NCI-H2029 treated with DMSO at 0.1 percent for 48 hours (cell line): ENCODE data around the gene EXD2.
A peak's percentile ranks its signal among the peaks of the same experiment; 100 is the strongest.
"Not testable (repeated sequence)": the region's sequence is repeated elsewhere in the genome, so short reads cannot be mapped to it uniquely, and the experiment has no call there.

Experiments used
- DNase-seq: peaks from one replicate; lab custom pipeline; 2025; lab: John Stamatoyannopoulos, UW

The EXD2 gene

DNA sequence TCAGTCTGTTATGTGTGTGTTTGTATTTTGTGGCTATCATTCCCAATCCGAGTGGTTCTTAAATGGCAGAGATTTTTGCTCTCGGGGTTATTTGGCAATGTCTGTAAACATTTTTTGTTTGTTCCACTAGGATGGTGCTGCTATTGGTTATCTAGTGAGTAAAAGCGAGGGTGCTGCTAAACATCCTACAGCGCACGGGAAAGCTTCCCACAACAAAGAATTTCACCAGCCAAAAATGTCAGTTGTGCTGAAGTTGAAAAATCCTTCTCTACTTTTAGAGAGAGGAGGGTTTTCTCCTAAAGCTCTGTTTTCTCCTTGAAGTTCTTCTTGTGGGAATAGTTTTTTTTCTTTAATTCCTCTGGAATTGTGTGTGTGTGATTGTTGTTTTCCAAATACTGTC lies 2.4 kb downstream of the EXD2 start:
- DNase-seq, result no peak

- no peak for DNase-seq
These were observed 8.5 kb downstream of the EXD2 start for GRCh38 chr14:69199786-69200185.

- no peak for DNase-seq
These were observed 13.5 kb downstream of the EXD2 start for GRCh38 chr14:69204753-69205152.

DNA sequence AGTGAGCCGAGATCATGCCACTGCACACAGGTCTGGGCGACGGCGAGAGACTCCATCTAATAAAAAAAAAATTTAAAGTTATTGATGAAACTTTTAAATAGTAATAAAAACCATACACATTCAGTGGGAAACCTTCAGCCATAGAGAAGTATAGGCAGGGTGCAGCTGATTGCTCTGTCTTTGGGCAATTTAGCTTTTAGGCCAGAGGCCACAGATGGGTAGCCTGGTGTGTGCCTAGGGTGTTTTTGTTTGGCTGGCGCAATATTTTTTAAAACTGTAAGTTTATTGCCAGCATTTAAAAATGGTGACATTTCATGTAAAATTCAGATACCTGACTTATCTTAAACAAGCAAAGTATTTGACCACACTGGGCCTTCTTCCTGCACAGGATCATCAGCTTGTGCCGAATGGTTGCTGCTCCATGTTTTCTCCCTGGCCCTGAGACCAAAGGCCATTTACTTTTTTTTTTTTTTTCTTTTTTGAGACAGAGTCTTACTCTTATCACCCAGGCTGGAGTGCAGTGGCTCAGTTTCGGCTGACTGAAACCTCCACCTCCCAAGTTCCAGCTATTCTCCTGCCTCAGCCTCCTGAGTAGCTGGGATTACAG lies 16.2 kb downstream of the EXD2 start:
- DNase-seq, result no peak

GRCh38 chr14:69208666-69209065 lies 17.4 kb downstream of the EXD2 start:
- DNase-seq, result no peak

- DNase-seq, result no peak
These were observed 23.1 kb downstream of the EXD2 start for GRCh38 chr14:69214393-69214792.

DNA sequence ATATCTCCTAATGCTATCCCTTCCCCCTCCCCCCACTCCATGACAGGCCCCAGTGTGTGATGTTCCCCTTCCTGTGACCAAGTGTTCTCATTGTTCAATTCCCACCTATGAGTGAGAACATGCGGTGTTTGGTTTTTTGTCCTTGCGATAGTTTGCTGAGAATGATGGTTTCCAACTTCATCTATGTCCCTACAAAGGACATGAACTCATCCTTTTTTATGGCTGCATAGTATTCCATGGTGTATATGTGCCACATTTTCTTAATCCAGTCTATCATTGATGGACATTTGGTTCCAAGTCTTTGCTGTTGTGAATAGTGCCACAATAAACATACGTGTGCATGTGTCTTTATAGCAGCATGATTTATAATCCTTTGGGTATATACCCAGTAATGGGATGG lies 26.4 kb downstream of the EXD2 start:
- DNase-seq, result not testable (repeated sequence)

DNA sequence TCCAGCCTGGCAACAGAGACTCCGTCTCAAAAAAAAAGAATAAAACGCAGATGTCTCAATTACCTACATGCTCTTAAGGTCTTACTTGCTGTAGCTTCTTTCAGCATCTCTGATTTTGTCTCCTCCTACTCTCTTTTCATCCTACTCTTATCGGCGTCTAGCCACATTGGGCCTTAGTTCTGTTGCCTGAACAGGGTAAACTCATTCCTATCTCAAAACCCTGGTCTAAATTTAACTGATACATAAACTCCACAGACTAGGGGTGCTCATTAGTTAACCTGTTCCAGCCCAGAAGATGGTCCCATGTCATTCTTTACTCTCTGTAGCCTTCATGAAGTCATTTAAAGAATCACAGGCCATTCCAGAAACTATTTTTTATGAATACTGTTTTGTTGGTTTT lies 33.6 kb downstream of the EXD2 start:
- DNase-seq, result no peak

DNA sequence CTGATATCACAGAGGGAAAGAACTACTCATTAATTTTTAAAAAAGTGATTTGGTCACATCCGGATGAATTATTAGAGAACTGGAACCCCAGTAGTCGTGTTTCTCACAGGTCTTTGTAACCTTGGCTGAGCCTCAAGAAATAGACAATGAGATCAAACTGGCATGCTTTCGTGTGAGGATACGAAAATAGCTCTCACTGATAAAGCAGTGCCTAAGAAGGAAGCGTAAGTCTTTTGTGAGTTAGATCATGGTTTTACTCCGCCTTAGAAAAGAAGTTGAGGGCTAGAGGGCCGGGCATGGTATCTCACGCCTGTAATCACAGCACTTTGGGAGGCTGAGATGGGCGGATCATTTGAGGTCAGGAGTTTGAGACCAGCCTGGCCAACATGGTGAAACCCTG lies 34.9 kb downstream of the EXD2 start:
- no peak for DNase-seq

GRCh38 chr14:69226736-69227135 lies 35.4 kb downstream of the EXD2 start:
- no peak for DNase-seq

DNA sequence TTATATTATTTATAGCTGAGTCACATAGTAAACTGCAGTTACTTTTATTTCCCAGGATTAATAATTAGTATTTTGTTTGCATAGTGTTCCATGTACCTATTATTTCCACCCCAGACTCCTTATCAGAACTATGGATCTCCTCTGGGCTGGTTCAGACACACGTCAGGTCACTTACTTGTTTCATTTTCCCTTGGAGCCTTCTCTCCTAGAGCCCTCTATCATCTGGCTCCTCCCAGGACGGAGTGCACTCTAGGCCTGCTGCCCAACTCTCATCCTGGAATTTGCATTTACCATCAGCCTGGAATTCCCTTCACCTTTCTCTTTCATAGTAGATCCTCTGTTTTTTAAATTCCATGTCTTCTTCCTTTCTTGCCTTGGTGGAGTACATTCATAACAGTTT lies 40.2 kb downstream of the EXD2 start:
- no peak for DNase-seq

- no peak for DNase-seq
These were observed 41.1 kb downstream of the EXD2 start for GRCh38 chr14:69232388-69232787.

DNA sequence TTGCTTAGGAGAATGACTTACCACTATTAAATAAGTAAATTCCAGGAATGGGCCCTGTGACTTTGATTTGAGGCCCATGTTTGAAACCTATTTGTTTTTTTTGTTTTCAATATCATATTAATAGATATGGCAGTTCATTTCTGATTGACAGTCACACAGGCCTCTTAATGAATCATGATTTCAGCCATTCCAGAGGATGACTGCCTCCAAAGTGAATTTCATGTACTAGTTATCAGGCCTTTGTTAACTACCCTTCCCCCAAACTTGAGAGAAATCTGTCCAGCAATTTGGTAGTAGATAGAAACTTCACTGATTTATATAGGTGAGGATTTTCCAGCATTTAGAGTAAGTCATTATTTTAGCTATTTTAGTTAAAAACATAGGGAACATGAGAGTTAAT lies 42.8 kb downstream of the EXD2 start:
- DNase-seq, result no peak

DNA sequence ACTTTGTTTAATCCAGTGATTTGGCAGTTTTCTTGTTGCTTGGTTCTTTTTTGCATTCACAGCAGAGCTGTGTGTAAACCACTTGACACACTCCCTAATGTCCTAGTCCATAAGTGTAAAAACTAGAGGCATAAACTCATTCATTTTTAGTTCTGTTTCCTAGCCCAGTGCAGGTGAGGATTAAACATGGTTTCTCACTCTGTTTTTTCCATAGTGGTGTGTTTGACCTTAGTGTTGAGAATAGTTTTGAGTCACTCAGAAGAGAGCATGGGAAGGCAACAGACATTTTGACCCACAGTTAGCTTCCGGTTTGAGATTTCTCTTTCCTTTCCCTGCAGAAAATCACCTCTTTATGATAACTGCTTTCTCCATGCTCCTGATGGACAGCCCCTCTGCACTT lies 44.4 kb downstream of the EXD2 start:
- DNase-seq, result no peak

- DNase-seq, result no peak
These were observed 45.8 kb downstream of the EXD2 start for GRCh38 chr14:69237142-69237541.

- DNase-seq, result no peak
These were observed 46.3 kb downstream of the EXD2 start for GRCh38 chr14:69237584-69237983.

DNA sequence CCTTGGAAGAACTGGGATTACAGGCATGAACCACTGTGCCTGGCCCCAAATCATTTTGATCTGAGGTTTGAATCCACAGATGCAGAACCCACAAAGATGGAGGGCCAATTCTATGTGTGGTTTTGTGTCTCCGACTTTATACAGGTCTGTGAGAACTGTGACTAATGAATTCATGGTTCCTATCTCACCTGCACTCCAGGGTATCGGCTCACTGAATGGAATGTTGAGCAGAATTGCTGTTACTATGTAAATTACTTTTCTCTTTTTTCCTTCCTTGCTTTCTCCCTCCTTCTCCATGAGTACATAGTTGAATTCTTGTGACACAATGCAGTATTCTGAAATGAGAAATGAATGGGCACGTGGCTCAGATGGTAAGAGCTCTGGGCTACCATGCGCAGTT lies 47.6 kb downstream of the EXD2 start:
- DNase-seq, result no peak

GRCh38 chr14:69240527-69241173 lies 49.4 kb downstream of the EXD2 start:
- DNase-seq, result no peak

DNA sequence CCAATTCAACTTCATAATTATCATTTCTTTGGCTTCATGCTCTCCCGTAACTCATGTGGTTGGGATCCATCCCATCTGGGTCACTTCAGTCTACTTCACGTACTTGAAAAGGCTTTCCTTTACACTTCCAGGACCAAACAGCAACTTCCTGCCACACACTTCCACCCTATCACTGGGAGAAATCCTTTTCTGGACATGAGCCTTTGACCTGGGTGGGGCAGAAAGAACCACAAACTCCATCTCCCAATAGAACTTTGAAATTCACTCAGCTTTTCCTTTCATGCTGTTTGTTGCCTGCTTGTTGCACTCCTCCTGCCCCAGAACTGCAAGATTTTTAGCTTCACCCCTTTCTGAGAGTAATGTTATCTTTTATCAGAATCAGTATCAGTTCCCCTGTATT lies 50.3 kb downstream of the EXD2 start:
- DNase-seq, result no peak

DNA sequence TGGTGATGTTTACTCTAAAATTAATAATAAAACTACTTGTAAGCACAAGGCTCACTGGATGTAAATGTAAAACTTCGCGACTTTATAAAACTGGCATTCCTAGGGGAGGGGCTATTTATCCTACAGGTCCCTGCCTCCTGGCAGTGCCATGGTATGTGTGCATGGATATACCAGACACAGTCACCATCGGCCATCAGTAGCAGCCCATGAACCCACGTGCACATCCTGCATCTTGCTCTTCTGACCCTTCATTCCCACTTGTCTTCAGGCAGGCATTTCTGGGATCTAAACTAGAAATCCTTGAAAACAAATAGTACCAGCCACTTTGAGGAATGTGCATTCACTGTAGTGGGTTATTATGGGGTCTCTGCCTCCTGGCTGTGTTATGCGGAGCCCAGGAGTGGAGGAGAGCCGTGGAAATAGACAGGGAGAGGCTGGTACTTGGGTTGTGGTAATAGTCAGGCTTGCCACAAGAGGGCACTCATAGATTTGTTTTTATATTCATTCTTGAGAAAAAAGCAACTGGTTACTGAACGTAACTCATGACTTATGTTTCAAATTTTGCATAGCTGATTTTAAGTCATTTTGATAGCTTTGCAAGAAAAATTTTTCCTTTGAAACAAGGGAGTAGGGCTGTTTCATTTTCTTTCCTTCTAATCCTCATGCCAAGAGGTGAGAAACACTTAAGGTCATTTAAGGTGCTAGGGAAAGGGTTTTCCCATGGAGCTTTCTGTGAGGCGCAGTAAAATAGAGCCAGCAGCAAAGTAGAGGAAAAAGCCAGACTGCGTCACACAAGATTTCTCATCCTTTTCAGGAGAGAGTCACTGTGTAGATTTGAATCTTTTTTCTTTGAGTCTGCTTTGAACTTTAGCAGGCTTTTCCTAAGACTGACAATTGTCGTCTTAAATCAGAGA lies 51.3 kb downstream of the EXD2 start:
- peak; percentile 5 for DNase-seq

DNA sequence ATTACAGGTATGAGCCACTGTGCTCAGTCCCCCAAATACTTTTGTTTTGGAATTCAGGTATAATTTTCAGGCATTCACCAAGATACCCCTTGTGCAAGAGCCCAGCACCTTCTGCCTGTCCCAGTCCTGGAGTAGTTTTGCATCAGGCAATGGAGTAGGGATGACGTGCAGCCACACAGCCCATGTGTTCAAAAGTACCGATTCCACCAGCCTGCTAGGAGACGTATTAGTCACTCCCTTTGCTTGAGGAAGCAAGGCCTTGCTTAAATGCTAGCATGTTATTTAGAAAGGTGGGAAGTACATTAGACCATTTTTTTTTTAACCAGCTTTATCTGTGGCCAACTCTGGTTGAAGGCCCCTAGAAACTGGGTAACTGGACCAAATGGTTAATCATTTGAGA lies 53.6 kb downstream of the EXD2 start:
- DNase-seq, result no peak

DNA sequence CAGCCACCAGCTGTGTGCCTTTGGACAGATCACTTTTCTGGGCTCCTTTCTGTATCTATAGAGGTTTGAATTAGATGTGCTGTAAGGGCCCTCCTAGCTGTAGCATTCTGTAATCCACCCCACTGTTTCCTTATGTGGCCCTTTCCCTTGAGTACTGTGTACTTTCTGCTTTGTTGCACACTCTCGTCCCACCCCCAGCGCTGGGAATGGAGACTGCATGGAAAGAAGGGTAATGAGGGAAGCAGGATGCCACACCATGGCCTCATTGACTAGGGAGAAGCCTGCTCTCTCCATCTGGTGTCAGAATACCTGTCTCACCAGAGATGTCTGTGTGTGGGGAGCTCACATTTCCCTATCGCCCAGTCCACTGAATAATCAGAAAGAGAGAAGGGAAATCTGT lies 55.0 kb downstream of the EXD2 start:
- no peak for DNase-seq
